BJ (cell line): Measurements from ENCODE around the gene LIX1L. TPM values are rescaled to one million over a fixed set of nuclear protein-coding genes. Genes with fewer than 3 reads are reported as not detected.

ENCODE experiments used
- CTCF ChIA-PET: fragments of 350-600 bp; formaldehyde crosslinking; extraction: SDS; loops from one replicate; lab custom pipeline; 2021; ENCODE audit warnings: antibody characterized with exemption, inconsistent platforms; lab: Yijun Ruan, JAX
- POLR2A ChIA-PET: fragments of 300-600 bp; sonication (Branson Sonifier 250); formaldehyde crosslinking; extraction: SDS; loops from one replicate; lab custom pipeline; 2021; ENCODE audit warnings: antibody characterized with exemption; lab: Charles Lee
- DNase-seq: peaks from one replicate; pipeline ENCODE4 v3.0.0-alpha.2; 2011; ENCODE audit warnings: low read depth
- H3K27me3 ChIP-seq: 2 replicates; pipeline ENCODE4 v1.6.0; 2011; ENCODE audit warnings: low read length; ENCODE audit not compliant: control insufficient read depth, insufficient read depth
- H3K36me3 ChIP-seq: 2 replicates; pipeline ENCODE4 v1.5.1; 2011; ENCODE audit warnings: low read length; ENCODE audit not compliant: control insufficient read depth, insufficient read depth
- H3K4me3 ChIP-seq: 2 replicates; pipeline ENCODE4 v1.5.1; 2011; ENCODE audit warnings: low read depth, mild to moderate bottlenecking, control low read depth, low read length
- polyA plus RNA-seq: library from polyadenylated mRNA; depleted of rRNA; stranded (reverse); fragments of >200 nt; gene quantifications from 2 replicates; pipeline ENCODE4 v1.2.3, GENCODE V29; 2011
- TF ChIP-seq, protein P1 (sequence below): IDR thresholded peaks from 2 replicates; pipeline ENCODE4 v1.5.1; 2011; ENCODE audit warnings: low read depth, mild to moderate bottlenecking, control low read depth, inconsistent platforms, low read length, moderate library complexity; ENCODE audit not compliant: insufficient read depth

LIX1L gene
- polyA plus RNA-seq, 1 experiment, result 35.1 TPM

DNA sequence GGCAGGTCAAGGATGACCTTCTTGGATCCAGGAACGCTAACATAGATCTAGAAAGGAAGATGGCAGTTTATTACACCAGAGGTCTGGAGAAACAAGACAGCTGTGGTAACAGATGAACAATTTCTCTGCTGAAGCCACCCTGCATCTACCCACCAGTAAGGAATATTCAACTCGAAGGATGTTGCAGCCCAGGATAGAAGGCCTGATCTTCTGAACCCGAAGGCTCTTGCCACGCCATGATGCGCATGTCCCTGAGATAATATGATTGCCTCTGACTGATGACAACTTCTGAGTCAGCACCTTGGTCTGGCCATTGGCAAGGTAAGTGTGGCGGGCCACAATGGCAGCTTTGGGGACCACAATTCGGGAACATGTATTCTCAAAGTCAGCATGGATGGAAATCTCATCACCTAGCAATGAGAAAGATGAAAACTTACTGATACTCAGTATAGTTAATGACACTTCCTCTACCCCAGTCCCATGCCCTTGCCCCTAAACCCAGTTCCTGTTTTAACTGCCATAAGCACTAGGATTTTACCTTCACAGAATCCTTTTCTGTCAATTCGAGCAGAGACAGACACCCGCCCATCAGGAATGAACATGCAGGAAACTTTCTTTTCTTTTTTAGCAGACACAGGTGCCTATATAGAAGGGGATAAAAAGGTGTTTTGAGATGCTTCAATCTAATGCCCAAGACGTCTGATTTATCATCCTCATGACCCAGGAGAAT, 36.7 kb upstream of the LIX1L start:
- CTCF ChIA-PET, result interaction anchor here (1.3 to 12.4 kb wide), 3 partner anchors 8 to 17 kb away, joined by 3 to 117 read pairs (median 6); no protein-coding TSS in a partner anchor
- no peak for DNase-seq
- POLR2A ChIA-PET, result no interaction called here

DNA sequence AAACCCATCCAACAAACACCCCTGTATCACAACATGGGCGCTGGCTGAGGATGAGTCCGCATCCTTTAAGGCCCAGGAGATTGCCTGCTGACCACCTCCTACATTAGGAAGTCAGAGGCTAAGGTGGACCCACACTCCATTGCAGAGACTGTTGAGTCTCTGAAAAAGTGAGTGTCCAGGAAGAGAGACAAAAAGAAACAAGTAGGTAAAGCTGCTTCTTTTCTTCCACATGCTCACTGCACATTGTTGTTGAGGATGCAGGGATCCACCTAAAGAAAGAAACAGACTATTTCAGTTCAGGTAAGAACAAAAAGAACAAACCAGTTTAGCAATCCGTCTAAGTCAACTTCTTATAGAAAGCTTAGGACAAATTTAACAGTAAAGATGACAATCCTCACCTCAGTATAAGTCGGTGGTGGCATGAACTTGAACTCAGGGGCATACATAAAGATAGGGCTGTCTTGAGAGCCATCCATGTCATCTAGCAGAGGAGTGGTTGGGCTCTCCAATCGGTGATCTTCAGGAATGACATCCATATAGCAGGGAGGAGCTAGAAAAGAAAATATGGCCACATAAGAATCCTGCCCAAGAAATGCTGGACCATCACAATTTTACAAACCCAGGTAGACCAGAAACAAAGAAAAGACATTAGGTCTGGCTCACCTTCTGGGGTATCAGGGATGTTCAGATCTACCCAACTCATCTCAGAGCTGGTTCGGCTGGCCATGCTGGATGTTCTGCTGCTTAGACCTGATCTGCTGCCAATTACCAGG, 36.0 kb upstream of the LIX1L start:
- ChIA-PET CTCF (interaction anchor here (1.3 to 12.4 kb wide), 2 partner anchors 9 to 16 kb away, joined by 6 to 117 read pairs; no protein-coding TSS in a partner anchor), POLR2A (no interaction called here)
- Histone ChIP-seq H3K4me3 (peak overlapping the region; percentile 56), H3K27me3 (no peaks in the 10 kb centered on the region), H3K36me3 (peaks cover 21% of the 10 kb centered on the region)
- TF ChIP-seq, protein P1, sequence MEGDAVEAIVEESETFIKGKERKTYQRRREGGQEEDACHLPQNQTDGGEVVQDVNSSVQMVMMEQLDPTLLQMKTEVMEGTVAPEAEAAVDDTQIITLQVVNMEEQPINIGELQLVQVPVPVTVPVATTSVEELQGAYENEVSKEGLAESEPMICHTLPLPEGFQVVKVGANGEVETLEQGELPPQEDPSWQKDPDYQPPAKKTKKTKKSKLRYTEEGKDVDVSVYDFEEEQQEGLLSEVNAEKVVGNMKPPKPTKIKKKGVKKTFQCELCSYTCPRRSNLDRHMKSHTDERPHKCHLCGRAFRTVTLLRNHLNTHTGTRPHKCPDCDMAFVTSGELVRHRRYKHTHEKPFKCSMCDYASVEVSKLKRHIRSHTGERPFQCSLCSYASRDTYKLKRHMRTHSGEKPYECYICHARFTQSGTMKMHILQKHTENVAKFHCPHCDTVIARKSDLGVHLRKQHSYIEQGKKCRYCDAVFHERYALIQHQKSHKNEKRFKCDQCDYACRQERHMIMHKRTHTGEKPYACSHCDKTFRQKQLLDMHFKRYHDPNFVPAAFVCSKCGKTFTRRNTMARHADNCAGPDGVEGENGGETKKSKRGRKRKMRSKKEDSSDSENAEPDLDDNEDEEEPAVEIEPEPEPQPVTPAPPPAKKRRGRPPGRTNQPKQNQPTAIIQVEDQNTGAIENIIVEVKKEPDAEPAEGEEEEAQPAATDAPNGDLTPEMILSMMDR, result no peak
- no peak for DNase-seq

More for the DNA sequence above, 36.7 kb upstream of the LIX1L start:
- Histone ChIP-seq H3K4me3 (peak overlapping the region; percentile 56), H3K36me3 (peaks cover 21% of the 10 kb centered on the region), H3K27me3 (no peaks in the 10 kb centered on the region)
- TF ChIP-seq, protein P1, result no peak

DNA sequence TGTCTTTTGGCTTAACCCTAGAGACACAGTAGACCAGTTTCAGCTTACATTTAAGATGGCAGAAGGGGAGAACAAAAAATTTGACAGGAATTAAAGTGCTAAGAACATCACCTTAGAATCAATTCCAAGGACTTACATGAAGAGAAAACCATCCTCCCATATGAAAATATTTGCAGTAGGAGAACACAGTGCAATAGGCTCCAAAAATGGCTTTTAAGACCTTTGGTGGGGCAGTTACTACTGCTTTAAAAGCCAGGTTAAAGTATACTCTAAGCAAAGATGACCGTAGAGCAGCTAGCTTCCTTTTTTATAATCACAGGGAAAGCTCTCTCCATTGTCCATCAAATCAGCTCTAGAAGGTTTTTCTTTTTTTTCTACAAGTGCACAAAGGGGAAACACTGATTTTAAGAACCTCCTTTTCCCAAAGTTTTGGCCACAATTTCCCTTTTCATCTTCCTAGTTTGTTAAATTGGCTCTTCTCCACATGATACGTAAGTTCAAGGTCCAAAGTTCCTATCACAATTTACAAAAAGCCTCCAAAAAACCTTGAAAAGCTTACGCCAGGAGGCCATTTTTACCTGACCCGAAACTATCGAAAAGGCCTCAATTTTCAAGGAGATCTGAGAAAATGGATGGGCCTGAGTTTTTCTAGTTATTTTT, 35.3 kb upstream of the LIX1L start:
- Histone ChIP-seq H3K4me3 (peak overlapping the region; percentile 56), H3K36me3 (peaks cover 21% of the 10 kb centered on the region), H3K27me3 (no peaks in the 10 kb centered on the region)
- TF ChIP-seq, protein P1, result no peak
- ChIA-PET CTCF (interaction anchor here (1.3 to 12.4 kb wide), 3 partner anchors 10 to 15 kb away, joined by 5 to 117 read pairs (median 6); no protein-coding TSS in a partner anchor), POLR2A (interaction anchor here (0.6 kb wide), 1 partner anchor 16 kb away, joined by 4 read pairs; no protein-coding TSS in a partner anchor)
- DNase-seq, result no peak

DNA sequence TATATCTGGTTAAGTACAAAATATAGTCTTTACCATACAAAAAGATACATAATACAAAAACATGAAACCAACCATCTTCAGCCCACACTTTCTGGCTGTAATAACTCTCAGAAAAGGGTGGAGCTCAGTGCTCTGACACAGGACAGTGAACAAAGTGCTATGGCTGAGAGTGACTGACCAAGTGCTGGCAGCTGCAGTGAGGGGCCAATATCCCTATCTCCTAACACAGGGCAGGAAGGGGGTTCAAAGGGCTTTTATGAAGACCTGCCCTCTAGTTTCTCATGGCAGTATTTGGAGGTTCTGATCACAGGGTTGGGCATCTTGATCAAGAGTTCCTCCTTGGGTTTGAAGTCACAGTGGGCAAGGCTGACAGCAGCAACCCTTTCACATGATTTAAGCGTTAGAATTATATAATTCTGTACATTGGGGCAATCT, 34.7 kb upstream of the LIX1L start:
- peak overlapping the region; percentile 56; the same call in 1 of the 2 replicates for H3K4me3 ChIP-seq
- H3K36me3 ChIP-seq, result peaks cover 21% of the 10 kb centered on the region
- DNase-seq, result no peak
- ChIA-PET CTCF (interaction anchor here (1.2 to 12.4 kb wide), 3 partner anchors 10 to 14 kb away, joined by 4 to 117 read pairs (median 5); no protein-coding TSS in a partner anchor), POLR2A (interaction anchor here (0.6 kb wide), 1 partner anchor 17 kb away, joined by 4 read pairs; no protein-coding TSS in a partner anchor)
- no peaks in the 10 kb centered on the region for H3K27me3 ChIP-seq
- TF ChIP-seq, protein P1, result no peak
